ENCODE data around the gene AHCYL2. TPM values are rescaled to one million over a fixed set of nuclear protein-coding genes. Genes with fewer than 3 reads are reported as not detected.

Gene AHCYL2
- total RNA-seq, 4 donors from 2014 or later: 8.7 to 17.3 (median 14.2) TPM

Small RNAs within 50 kb of the gene (small RNA-seq; reads per million reads assigned to genes)
- gene AC009244.1 (0 reads per million in 4 donors), gene SNRPGP3 (0 reads per million in 4 donors)

Other genes with a start within 250 kb of the AHCYL2 start
- 10 to 100 TPM; 34.6 to 48.5 (median 45.2) TPM for gene TNPO3, start 169.9 kb upstream of the AHCYL2 start, total RNA-seq
- 10 to 100 TPM in 2 of 4 donors, 1 to 10 TPM in 2; 1.9 to 15.5 (median 9.9) TPM for gene TSPAN33, start 80.3 kb upstream of the AHCYL2 start, total RNA-seq
- 10 to 100 TPM in 3 of 4 donors, 1 to 10 TPM in 1; 10.0 to 20.1 (median 13.4) TPM for gene SMO, start 36.4 kb upstream of the AHCYL2 start, total RNA-seq
- 1 to 10 TPM; 1.2 to 2.6 (median 1.9) TPM for gene STRIP2, start 209.4 kb downstream of the AHCYL2 start, total RNA-seq

All from gastroesophageal sphincter (tissue), 4 donors.